Measurements from ENCODE around the gene CAV2. TPM values are rescaled to one million over a fixed set of nuclear protein-coding genes. Genes with fewer than 3 reads are reported as not detected.

CAV2 gene
- total RNA-seq, 1 donor from 2014 or later: 8.5 TPM

DNA sequence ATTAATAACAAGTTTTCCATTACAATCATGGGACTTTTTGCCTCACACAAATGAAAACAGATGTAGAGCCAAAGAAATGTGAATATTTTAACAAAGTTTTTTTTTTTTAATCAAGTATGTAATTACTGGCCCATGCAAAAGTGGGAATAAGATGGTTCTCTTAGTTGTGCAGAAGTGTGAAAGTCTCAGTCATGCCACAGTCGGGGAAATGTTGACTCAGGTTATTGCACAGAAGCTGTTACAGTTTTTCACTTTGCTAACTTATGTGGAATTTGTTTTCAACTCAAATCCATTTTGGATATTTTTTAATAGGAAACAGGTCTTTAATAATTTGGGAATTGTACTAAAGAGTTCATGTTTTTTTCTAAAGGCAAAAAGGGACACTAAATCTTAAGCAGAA, 44.0 kb upstream of the CAV2 start:
- no peaks in the 10 kb centered on the region for H3K36me3 Mint-ChIP-seq
- DNase-seq (ENCODE audit: low spot score in 2 of 2, unreplicated experiment in 2 of 2): no peak
- H3K9me3 Mint-ChIP-seq: no peaks in the 10 kb centered on the region
- H3K4me1 Mint-ChIP-seq: no peaks in the 10 kb centered on the region
- no peak overlapping the region for H3K4me3 Mint-ChIP-seq
- TF ChIP-seq, protein P1, sequence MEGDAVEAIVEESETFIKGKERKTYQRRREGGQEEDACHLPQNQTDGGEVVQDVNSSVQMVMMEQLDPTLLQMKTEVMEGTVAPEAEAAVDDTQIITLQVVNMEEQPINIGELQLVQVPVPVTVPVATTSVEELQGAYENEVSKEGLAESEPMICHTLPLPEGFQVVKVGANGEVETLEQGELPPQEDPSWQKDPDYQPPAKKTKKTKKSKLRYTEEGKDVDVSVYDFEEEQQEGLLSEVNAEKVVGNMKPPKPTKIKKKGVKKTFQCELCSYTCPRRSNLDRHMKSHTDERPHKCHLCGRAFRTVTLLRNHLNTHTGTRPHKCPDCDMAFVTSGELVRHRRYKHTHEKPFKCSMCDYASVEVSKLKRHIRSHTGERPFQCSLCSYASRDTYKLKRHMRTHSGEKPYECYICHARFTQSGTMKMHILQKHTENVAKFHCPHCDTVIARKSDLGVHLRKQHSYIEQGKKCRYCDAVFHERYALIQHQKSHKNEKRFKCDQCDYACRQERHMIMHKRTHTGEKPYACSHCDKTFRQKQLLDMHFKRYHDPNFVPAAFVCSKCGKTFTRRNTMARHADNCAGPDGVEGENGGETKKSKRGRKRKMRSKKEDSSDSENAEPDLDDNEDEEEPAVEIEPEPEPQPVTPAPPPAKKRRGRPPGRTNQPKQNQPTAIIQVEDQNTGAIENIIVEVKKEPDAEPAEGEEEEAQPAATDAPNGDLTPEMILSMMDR (IDR thresholded peaks at IDR 0.05; ENCODE audit: unreplicated experiment): no peak
- H3K27me3 Mint-ChIP-seq (ENCODE audit: low read depth): no peaks in the 10 kb centered on the region
- no peak overlapping the region for H3K27ac Mint-ChIP-seq

DNA sequence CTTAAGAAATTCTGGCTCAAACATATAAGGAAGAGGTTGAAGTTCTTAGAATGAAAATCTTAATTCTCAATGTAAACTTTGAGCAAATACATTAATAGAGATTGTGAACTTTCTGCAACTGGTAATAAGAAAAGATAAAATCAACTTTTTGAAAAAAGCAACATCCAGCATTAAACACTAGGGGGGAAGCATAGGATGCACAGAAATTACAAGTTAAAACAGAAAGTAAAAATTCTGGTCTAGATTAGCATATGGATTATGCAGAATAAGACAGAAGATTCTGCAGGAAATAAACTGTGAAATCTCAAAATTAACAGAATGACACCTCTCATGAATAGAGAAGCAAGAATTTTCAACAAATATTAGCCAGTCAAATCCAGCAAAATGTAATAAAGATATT, 38.0 kb upstream of the CAV2 start:
- H3K9me3 Mint-ChIP-seq: no peaks in the 10 kb centered on the region
- peaks cover 2% of the 10 kb centered on the region for H3K4me1 Mint-ChIP-seq
- no peak overlapping the region for H3K27ac Mint-ChIP-seq
- TF ChIP-seq, protein P1 (IDR thresholded peaks at IDR 0.05; ENCODE audit: unreplicated experiment): no peak
- H3K36me3 Mint-ChIP-seq: no peaks in the 10 kb centered on the region
- no peak for DNase-seq (ENCODE audit: low spot score in 2 of 2, unreplicated experiment in 2 of 2)
- H3K4me3 Mint-ChIP-seq: no peak overlapping the region
- H3K27me3 Mint-ChIP-seq (ENCODE audit: low read depth): no peaks in the 10 kb centered on the region

DNA sequence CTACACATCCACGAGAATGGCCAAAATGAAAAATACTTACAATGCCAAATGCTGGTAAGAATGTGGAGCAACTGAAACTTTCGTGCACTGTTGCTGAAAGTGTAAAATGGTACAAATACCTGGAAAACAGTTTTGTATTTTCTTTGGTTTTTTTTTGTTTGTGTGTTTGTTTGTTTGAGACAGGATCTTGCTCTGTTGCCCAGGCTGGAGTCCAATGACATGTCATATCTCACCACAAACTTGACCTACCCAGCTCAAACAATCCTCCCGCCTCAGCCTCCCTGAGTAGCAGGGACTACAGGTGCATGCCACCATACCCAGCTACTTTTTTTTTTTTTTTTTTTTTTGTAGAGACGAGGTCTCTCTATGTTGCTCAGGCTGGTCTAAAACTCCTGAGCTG, 35.6 kb upstream of the CAV2 start:
- no peak for DNase-seq (ENCODE audit: low spot score in 2 of 2, unreplicated experiment in 2 of 2)
- no peaks in the 10 kb centered on the region for H3K9me3 Mint-ChIP-seq
- no peaks in the 10 kb centered on the region for H3K27me3 Mint-ChIP-seq (ENCODE audit: low read depth)
- TF ChIP-seq, protein P1 (IDR thresholded peaks at IDR 0.05; ENCODE audit: unreplicated experiment): no peak
- no peaks in the 10 kb centered on the region for H3K36me3 Mint-ChIP-seq
- H3K27ac Mint-ChIP-seq: no peak overlapping the region
- no peak overlapping the region for H3K4me3 Mint-ChIP-seq
- H3K4me1 Mint-ChIP-seq: peaks cover 4% of the 10 kb centered on the region

DNA sequence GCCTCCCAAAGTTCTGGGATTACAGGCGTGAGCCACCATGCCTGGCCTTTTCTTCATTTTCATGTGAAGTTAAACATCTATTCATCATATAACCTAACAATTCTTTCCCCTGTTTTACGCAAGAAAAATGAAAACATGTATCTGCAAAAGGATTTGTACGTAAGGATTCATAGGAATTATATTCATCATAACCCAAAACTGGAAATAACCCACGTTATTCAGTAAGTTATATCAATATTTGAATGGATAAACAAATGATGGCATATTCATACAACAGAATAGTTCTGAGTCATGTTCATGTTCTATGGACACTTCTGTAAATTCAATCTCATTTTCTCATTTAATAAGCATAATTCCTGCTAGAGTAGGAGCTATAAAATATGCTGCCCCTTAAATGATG, 35.2 kb upstream of the CAV2 start:
- H3K36me3 Mint-ChIP-seq: no peaks in the 10 kb centered on the region

DNA sequence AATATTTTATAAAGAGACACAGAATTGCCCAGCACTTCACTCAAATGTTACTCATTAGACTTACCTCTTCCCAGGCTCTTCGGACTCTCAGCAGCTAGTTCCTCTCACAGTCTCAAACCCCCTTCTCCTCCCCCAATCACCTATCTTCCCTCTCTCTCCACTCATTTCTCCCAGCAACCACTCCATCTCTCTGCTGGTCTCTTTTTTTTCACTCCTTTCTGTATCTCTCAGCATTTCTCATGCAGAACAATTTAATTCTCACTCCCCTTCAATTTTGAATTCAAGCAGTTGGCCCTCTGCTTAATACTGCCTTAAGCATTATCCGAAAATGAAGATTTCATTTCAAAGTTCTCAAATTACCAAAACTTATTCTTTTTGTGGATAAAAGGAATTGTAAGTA, 34.4 kb upstream of the CAV2 start:
- Mint-ChIP-seq H3K27ac (no peak overlapping the region), H3K4me1 (peaks cover 4% of the 10 kb centered on the region), H3K27me3 (ENCODE audit: low read depth) (no peaks in the 10 kb centered on the region), H3K36me3 (no peaks in the 10 kb centered on the region), H3K9me3 (no peaks in the 10 kb centered on the region), H3K4me3 (no peak overlapping the region)
- DNase-seq (ENCODE audit: low spot score in 2 of 2, unreplicated experiment in 2 of 2): no peak
- TF ChIP-seq, protein P1 (IDR thresholded peaks at IDR 0.05; ENCODE audit: unreplicated experiment): no peak

More for the DNA sequence above, 35.2 kb upstream of the CAV2 start:
- Mint-ChIP-seq H3K27ac (no peak overlapping the region), H3K4me1 (peaks cover 4% of the 10 kb centered on the region), H3K9me3 (no peaks in the 10 kb centered on the region), H3K27me3 (ENCODE audit: low read depth) (no peaks in the 10 kb centered on the region), H3K4me3 (no peak overlapping the region)
- TF ChIP-seq, protein P1 (IDR thresholded peaks at IDR 0.05; ENCODE audit: unreplicated experiment): no peak
- no peak for DNase-seq (ENCODE audit: low spot score in 2 of 2, unreplicated experiment in 2 of 2)

DNA sequence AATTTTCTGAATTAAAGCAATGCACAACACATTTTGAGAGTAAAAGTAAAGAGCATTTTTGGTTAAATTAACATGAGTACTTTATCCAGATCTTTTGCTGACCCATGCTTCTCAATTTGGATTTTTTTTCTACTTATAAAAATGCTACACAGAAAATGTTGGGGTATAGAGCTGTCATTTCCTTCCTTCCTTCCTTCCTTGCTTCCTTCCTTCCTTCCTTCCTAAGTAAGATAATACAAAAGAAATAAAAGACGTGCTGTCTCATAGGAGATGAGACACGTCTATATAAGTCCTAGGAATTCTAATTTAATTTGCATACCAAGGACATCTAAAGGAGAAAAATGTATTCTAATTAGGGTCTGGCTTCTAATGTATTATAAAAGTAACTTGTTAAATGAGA, 31.0 kb upstream of the CAV2 start:
- Mint-ChIP-seq H3K27ac (no peak overlapping the region), H3K4me1 (peaks cover 4% of the 10 kb centered on the region), H3K9me3 (peaks cover 1% of the 10 kb centered on the region), H3K4me3 (no peak overlapping the region), H3K27me3 (ENCODE audit: low read depth) (no peaks in the 10 kb centered on the region), H3K36me3 (no peaks in the 10 kb centered on the region)
- TF ChIP-seq, protein P1 (IDR thresholded peaks at IDR 0.05; ENCODE audit: unreplicated experiment): no peak
- DNase-seq (ENCODE audit: low spot score in 2 of 2, unreplicated experiment in 2 of 2): no peak
